Endodermal cell (in vitro differentiated cells): Measurements from ENCODE around the gene COL23A1. TPM values are rescaled to one million over a fixed set of nuclear protein-coding genes. Genes with fewer than 3 reads are reported as not detected.

Source experiments
- DNase-seq: peaks from one replicate; pipeline ENCODE4 v3.0.0-alpha.2; 2017
- H3K27ac ChIP-seq: 2 replicates; pipeline ENCODE4 v1.5.1; 2013; ENCODE audit warnings: mild to moderate bottlenecking, low read depth, low read length, moderate library complexity
- H3K27me3 ChIP-seq: 2 replicates; pipeline ENCODE4 v1.6.1; 2013; ENCODE audit warnings: mild to moderate bottlenecking, low read length, moderate library complexity; ENCODE audit not compliant: insufficient read depth, control insufficient read depth, poor library complexity, severe bottlenecking
- H3K36me3 ChIP-seq: 2 replicates; pipeline ENCODE4 v1.7.0; 2013; ENCODE audit warnings: mild to moderate bottlenecking, low read length, moderate library complexity; ENCODE audit not compliant: control insufficient read depth, insufficient read depth
- H3K4me1 ChIP-seq: one replicate; pipeline ENCODE4 v1.7.0; 2013; ENCODE audit warnings: low read length; ENCODE audit not compliant: control insufficient read depth, insufficient read depth
- H3K4me3 ChIP-seq: 2 replicates; pipeline ENCODE4 v1.5.1; 2013; ENCODE audit warnings: mild to moderate bottlenecking, low read length, moderate library complexity
- H3K9ac ChIP-seq: 2 replicates; pipeline ENCODE4 v1.6.1; 2013; ENCODE audit warnings: mild to moderate bottlenecking, low read length, moderate library complexity; ENCODE audit not compliant: poor library complexity, severe bottlenecking; ENCODE audit errors: extremely low read depth
- H3K9me3 ChIP-seq: 2 replicates; pipeline ENCODE4 v1.6.1; 2013; ENCODE audit warnings: mild to moderate bottlenecking, low read length, moderate library complexity; ENCODE audit not compliant: control insufficient read depth
- H3K27ac Mint-ChIP-seq: 2 replicates; pipeline ENCODE4 v1.8.0; 2020; ENCODE audit warnings: mixed read lengths
- H3K27me3 Mint-ChIP-seq: 2 replicates; pipeline ENCODE4 v1.8.0; 2021; ENCODE audit warnings: mild to moderate bottlenecking, mixed read lengths; ENCODE audit not compliant: insufficient read depth
- H3K36me3 Mint-ChIP-seq: 2 replicates; pipeline ENCODE4 v1.8.0; 2020; ENCODE audit warnings: low read depth, mixed read lengths
- H3K4me1 Mint-ChIP-seq: 2 replicates; pipeline ENCODE4 v1.8.0; 2020; ENCODE audit warnings: mixed read lengths
- H3K4me3 Mint-ChIP-seq: 2 replicates; pipeline ENCODE4 v1.8.0; 2020; ENCODE audit warnings: mild to moderate bottlenecking, moderate library complexity, mixed read lengths
- H3K9me3 Mint-ChIP-seq: 2 replicates; pipeline ENCODE4 v1.8.0; 2020; ENCODE audit warnings: mild to moderate bottlenecking, mixed read lengths
- WGBS, 2 experiments: methylation state at CpG; one replicate each; pipeline versions ENCODE4 v1.1.5 to v1.1.7; 2013; ENCODE audit warnings: missing lambda C conversion rate in 2 of 2, mixed read lengths in 1 of 2; ENCODE audit not compliant: insufficient coverage in 1 of 2, insufficient read length in 1 of 2; 5-methylcytosine and 5-hydroxymethylcytosine counted together
- total RNA-seq, 2 donors: library from RNA; stranded (reverse); fragmentation: NEBNext Ultra II Directional in 1 of 2; extraction: Animal tissue kit (Norgen Biotek cat#: 25700) in 1 of 2; gene quantifications; 2 replicates in 1 of 2; 3 replicates in 1 of 2; pipeline ENCODE4 v1.2.1, GENCODE V29; 2021
- TF ChIP-seq, protein P1 (sequence below): fragments of 200-600 bp; sonication (generic); conservative IDR thresholded peaks from 2 replicates; pipeline ENCODE4 v1.5.0; 2021; ENCODE audit warnings: antibody characterized with exemption, mild to moderate bottlenecking

Gene COL23A1
- total RNA-seq, 2 donors from 2014 or later = 50.2 to 71.3 TPM

- H3K4me1 Mint-ChIP-seq = no peaks in the 10 kb centered on the region
- H3K4me1 ChIP-seq = no peaks in the 10 kb centered on the region
- H3K9ac ChIP-seq = no peak overlapping the region
- no peaks in the 10 kb centered on the region for H3K27me3 Mint-ChIP-seq
- 100% methylated on average over 2 of the region's 2 CpGs; no CpG with 5 or more reads in 1 of the 2 experiments for WGBS, 2 experiments
- TF ChIP-seq, protein P1, sequence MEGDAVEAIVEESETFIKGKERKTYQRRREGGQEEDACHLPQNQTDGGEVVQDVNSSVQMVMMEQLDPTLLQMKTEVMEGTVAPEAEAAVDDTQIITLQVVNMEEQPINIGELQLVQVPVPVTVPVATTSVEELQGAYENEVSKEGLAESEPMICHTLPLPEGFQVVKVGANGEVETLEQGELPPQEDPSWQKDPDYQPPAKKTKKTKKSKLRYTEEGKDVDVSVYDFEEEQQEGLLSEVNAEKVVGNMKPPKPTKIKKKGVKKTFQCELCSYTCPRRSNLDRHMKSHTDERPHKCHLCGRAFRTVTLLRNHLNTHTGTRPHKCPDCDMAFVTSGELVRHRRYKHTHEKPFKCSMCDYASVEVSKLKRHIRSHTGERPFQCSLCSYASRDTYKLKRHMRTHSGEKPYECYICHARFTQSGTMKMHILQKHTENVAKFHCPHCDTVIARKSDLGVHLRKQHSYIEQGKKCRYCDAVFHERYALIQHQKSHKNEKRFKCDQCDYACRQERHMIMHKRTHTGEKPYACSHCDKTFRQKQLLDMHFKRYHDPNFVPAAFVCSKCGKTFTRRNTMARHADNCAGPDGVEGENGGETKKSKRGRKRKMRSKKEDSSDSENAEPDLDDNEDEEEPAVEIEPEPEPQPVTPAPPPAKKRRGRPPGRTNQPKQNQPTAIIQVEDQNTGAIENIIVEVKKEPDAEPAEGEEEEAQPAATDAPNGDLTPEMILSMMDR = no peak
- peaks cover 90% of the 10 kb centered on the region for H3K36me3 Mint-ChIP-seq
- H3K36me3 ChIP-seq = peaks cover 94% of the 10 kb centered on the region
- H3K4me3 Mint-ChIP-seq = no peak overlapping the region
- no peak overlapping the region for H3K27ac ChIP-seq
- H3K9me3 Mint-ChIP-seq = peaks cover 33% of the 10 kb centered on the region
- H3K27ac Mint-ChIP-seq = no peak overlapping the region
- peaks cover 37% of the 10 kb centered on the region for H3K9me3 ChIP-seq
- DNase-seq = no peak
- no peaks in the 10 kb centered on the region for H3K27me3 ChIP-seq
- H3K4me3 ChIP-seq = no peak overlapping the region
These were observed 12.6 kb upstream of the COL23A1 start for GRCh38 chr5:178602752-178603151.

- WGBS, 2 experiments = 100% methylated on average over 1 of the region's 2 CpGs; no CpG with 5 or more reads in 1 of the 2 experiments
These were observed 5.6 kb upstream of the COL23A1 start for GRCh38 chr5:178595750-178596149.

DNA sequence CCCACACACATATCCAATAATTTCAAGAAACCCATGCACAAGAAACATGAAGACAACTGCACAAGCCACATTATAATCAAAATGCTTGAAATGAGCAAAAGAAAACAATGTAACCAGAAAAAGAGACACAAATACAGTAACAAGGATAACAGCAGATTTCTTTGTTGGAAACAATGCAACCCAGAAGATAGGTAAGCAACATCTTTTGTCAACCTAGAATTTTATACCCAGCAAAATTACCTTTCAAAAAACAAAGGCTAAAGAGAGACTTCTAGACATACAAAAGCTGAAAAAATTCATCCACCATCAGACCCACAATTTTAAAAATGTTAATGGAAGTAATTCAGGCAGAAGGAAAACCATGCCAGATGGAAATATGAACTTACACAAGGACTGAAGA lies 5.0 kb upstream of the COL23A1 start:
- no peak overlapping the region for H3K27ac Mint-ChIP-seq
- no peak for DNase-seq
- no peak overlapping the region for H3K4me3 Mint-ChIP-seq
- TF ChIP-seq, protein P1 = no peak
- no peak overlapping the region for H3K9ac ChIP-seq
- H3K9me3 ChIP-seq = peaks cover 48% of the 10 kb centered on the region
- H3K4me1 Mint-ChIP-seq = peaks cover 4% of the 10 kb centered on the region
- H3K36me3 ChIP-seq = peaks cover 34% of the 10 kb centered on the region
- no peaks in the 10 kb centered on the region for H3K27me3 ChIP-seq
- peaks cover 5% of the 10 kb centered on the region for H3K27me3 Mint-ChIP-seq
- peaks cover 45% of the 10 kb centered on the region for H3K9me3 Mint-ChIP-seq
- H3K27ac ChIP-seq = no peak overlapping the region
- peaks cover 56% of the 10 kb centered on the region for H3K36me3 Mint-ChIP-seq
- H3K4me1 ChIP-seq = no peaks in the 10 kb centered on the region
- H3K4me3 ChIP-seq = peak overlapping the region; percentile 5

More at GRCh38 chr5:178595750-178596149, 5.6 kb upstream of the COL23A1 start:
- TF ChIP-seq, protein P1 = no peak
- no peak overlapping the region for H3K27ac ChIP-seq
- peaks cover 48% of the 10 kb centered on the region for H3K9me3 ChIP-seq
- peak overlapping the region; percentile 6 for H3K4me3 ChIP-seq
- Mint-ChIP-seq H3K27ac (no peak overlapping the region), H3K27me3 (peaks cover 5% of the 10 kb centered on the region), H3K9me3 (peaks cover 45% of the 10 kb centered on the region), H3K4me3 (no peak overlapping the region), H3K4me1 (peaks cover 3% of the 10 kb centered on the region), H3K36me3 (peaks cover 60% of the 10 kb centered on the region)
- H3K27me3 ChIP-seq = no peaks in the 10 kb centered on the region
- no peak overlapping the region for H3K9ac ChIP-seq
- peaks cover 40% of the 10 kb centered on the region for H3K36me3 ChIP-seq
- DNase-seq = no peak
- no peaks in the 10 kb centered on the region for H3K4me1 ChIP-seq
